Astrocyte (in vitro differentiated cells and primary cell): ENCODE data around the gene ABCC10.
A peak's percentile ranks its signal among the peaks of the same experiment; 100 is the strongest.

Experiments
- CTCF ChIP-seq: IDR thresholded peaks from 2 replicates; pipeline ENCODE4 v1.5.1; 2011; ENCODE audit warnings: low read depth, mild to moderate bottlenecking, inconsistent platforms, low read length, moderate library complexity; ENCODE audit not compliant: insufficient read depth
- EZH2 ChIP-seq: IDR thresholded peaks from 2 replicates; pipeline ENCODE4 v1.6.1; 2012; ENCODE audit warnings: mild to moderate bottlenecking, low read length, inconsistent platforms; ENCODE audit not compliant: insufficient read depth

DNA sequence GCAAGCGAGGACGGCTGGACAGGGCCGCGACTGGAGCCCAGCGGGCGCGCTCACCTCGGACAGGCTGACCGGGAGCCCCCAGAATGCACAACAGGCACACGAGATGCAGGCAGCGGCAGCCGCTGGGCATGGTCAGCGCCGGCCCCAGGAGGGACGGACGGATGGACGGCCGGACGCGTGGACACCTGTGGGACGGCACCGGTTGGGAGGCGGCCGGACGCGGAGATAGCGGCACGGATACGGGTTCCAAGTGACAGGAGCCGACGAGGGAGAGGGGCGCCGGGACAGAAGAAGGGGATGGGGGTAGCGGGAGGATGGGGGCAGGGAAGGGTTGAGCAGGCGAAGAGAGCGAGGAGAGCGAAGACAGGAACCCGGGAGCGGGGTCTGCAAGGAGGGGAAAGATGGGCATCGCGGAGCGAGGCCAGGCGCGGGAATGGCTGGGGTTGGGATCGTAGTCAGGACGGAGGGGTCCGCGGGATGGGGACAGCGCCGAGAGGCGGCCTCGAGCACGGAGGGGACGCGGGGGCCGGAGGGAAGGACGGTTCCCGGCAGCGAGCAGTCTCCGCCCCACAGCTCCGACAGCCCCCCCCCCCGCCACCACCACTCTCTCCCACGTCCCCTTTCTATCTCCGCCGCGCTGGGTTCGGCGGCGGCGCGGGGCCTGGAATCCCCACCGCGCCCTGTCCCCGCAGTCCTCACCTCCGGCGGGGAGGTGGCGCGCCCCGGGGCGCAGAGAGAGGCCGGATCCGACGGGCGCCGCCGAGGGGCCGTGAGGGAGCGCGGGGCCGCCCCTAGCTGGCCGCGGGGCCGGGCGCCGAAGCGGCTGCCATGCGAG lies 27.6 kb downstream of the ABCC10 start:
- TF ChIP-seq CTCF, result no peak
- peak; percentile 58 for TF ChIP-seq EZH2
